ENCODE measurements around the gene SURF4.
A peak's percentile ranks its signal among the peaks of the same experiment; 100 is the strongest.

SURF4 gene

GRCh38 chr9:133375724-133376654 lies at the start of gene SURF4, which contains the start of gene STKLD1:
TSS of gene SURF4 (minus strand) at chr9:133376060. CDS start at chr9:133375969, 91 bp downstream.
TSS of gene STKLD1 (plus strand) at chr9:133376366. CDS start at chr9:133376474, 108 bp downstream.
- no peak for TF ChIP-seq ZNF274 (IDR thresholded peaks at IDR 0.05; ENCODE audit: low read depth, low read length)

GRCh38 chr9:133425049-133425632 lies 49.3 kb upstream of the SURF4 start:
- no peak for TF ChIP-seq ZNF274 (IDR thresholded peaks at IDR 0.05; ENCODE audit: low read depth, low read length)

More at GRCh38 chr9:133375724-133376654, at the start of gene SURF4, which contains the start of gene STKLD1:
- H3K4me3 ChIP-seq (ENCODE audit: low read length): peak within 1 kb of the TSS; percentile 91

GRCh38 chr9:133424187-133424586 lies 48.3 kb upstream of the SURF4 start:
- no peak for TF ChIP-seq ZNF274 (IDR thresholded peaks at IDR 0.05; ENCODE audit: low read depth, low read length)
- H3K4me3 ChIP-seq (ENCODE audit: low read length): no peak overlapping the region

More at GRCh38 chr9:133425049-133425632, 49.3 kb upstream of the SURF4 start:
- no peak overlapping the region for H3K4me3 ChIP-seq (ENCODE audit: low read length)

GRCh38 chr9:133423216-133423615 lies 47.4 kb upstream of the SURF4 start:
- no peak for TF ChIP-seq ZNF274 (IDR thresholded peaks at IDR 0.05; ENCODE audit: low read depth, low read length)

GRCh38 chr9:133421615-133422542 lies 46.0 kb upstream of the SURF4 start, which contains the start of gene ADAMTS13:
TSS of gene ADAMTS13 (plus strand) at chr9:133422367. CDS start at chr9:133422444, 77 bp downstream.
- TF ChIP-seq ZNF274 (IDR thresholded peaks at IDR 0.05; ENCODE audit: low read depth, low read length): no peak
- H3K4me3 ChIP-seq (ENCODE audit: low read length): no peak within 1 kb of the TSS

More at GRCh38 chr9:133423216-133423615, 47.4 kb upstream of the SURF4 start:
- H3K4me3 ChIP-seq (ENCODE audit: low read length): no peak overlapping the region

- no peak overlapping the region; the same call in 1 of the 2 replicates for H3K4me3 ChIP-seq (ENCODE audit: low read length)
- no peak for TF ChIP-seq ZNF274 (IDR thresholded peaks at IDR 0.05; ENCODE audit: low read depth, low read length)
Observed at GRCh38 chr9:133420392-133420827, 44.5 kb upstream of the SURF4 start.

- H3K4me3 ChIP-seq (ENCODE audit: low read length): peak overlapping the region; percentile 86; the same call in 1 of the 2 replicates
- TF ChIP-seq ZNF274 (IDR thresholded peaks at IDR 0.05; ENCODE audit: low read depth, low read length): no peak
Observed at GRCh38 chr9:133419005-133419404, 43.1 kb upstream of the SURF4 start.

- TF ChIP-seq ZNF274 (IDR thresholded peaks at IDR 0.05; ENCODE audit: low read depth, low read length): no peak
- peak within 1 kb of the TSS; percentile 86 for H3K4me3 ChIP-seq (ENCODE audit: low read length)
Observed at GRCh38 chr9:133417541-133418461, 41.9 kb upstream of the SURF4 start, which contains the start of gene REXO4. TSS of gene REXO4 (minus strand) at chr9:133418010. CDS start at chr9:133417844, 166 bp downstream.

GRCh38 chr9:133415170-133415569 lies 39.3 kb upstream of the SURF4 start:
- TF ChIP-seq ZNF274 (IDR thresholded peaks at IDR 0.05; ENCODE audit: low read depth, low read length): no peak
- no peak overlapping the region for H3K4me3 ChIP-seq (ENCODE audit: low read length)

GRCh38 chr9:133408042-133408441 lies 32.2 kb upstream of the SURF4 start:
- TF ChIP-seq ZNF274 (IDR thresholded peaks at IDR 0.05; ENCODE audit: low read depth, low read length): no peak

GRCh38 chr9:133406480-133407307 lies 30.8 kb upstream of the SURF4 start:
- no peak overlapping the region for H3K4me3 ChIP-seq (ENCODE audit: low read length)
- no peak for TF ChIP-seq ZNF274 (IDR thresholded peaks at IDR 0.05; ENCODE audit: low read depth, low read length)

More at GRCh38 chr9:133408042-133408441, 32.2 kb upstream of the SURF4 start:
- no peak overlapping the region for H3K4me3 ChIP-seq (ENCODE audit: low read length)

Measured in GM08714 (cell line).